ENCODE data around the gene LFNG.

LFNG gene

GRCh38 chr7:2575733-2576340, 56.3 kb downstream of the LFNG start:
- no peak for DNase-seq

GRCh38 chr7:2576742-2577491, 57.3 kb downstream of the LFNG start:
- no peak for DNase-seq
